ENCODE data around the gene TIMM22.
"Not testable (repeated sequence)": the region's sequence is repeated elsewhere in the genome, so short reads cannot be mapped to it uniquely, and the experiment has no call there.

TIMM22 gene

DNA sequence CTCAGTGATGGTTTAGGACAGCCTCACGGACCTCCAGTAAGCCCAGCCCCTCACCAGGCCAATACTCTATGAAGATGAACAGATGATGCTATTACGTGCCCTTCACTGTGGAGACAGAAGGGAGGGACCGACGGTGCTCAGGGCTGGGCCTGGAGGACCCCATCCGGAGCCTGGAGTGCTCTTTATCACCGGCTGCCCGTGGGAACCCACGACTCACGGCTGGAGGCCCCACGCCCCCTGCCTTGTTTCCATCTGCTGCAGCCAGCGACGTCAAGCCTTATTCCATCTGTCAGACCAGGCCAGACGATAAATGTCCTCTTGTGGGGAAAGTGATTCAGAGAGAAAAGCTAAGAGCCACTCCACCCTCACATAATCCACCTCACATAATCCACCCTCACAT is 4.0 kb upstream of the TIMM22 start:
- H3K4me1 ChIP-seq (ENCODE audit: control insufficient read depth, insufficient read depth, low read length) = peaks cover 3% of the 10 kb centered on the region
- H3K36me3 ChIP-seq (ENCODE audit: control insufficient read depth in 2 of 2, insufficient read depth in 1 of 2, low read length in 2 of 2) = no peaks in the 10 kb centered on the region
- no peak overlapping the region for H3K27ac ChIP-seq (ENCODE audit: extremely low read depth, low read depth, low read length)
- no peak overlapping the region for H3K4me3 ChIP-seq (ENCODE audit: low read depth, low read length)
- TF ChIP-seq ZIC2 (tag by site-specific recombination; IDR thresholded peaks at IDR 0.05) = peak; percentile 52
- TF ChIP-seq, protein P1, sequence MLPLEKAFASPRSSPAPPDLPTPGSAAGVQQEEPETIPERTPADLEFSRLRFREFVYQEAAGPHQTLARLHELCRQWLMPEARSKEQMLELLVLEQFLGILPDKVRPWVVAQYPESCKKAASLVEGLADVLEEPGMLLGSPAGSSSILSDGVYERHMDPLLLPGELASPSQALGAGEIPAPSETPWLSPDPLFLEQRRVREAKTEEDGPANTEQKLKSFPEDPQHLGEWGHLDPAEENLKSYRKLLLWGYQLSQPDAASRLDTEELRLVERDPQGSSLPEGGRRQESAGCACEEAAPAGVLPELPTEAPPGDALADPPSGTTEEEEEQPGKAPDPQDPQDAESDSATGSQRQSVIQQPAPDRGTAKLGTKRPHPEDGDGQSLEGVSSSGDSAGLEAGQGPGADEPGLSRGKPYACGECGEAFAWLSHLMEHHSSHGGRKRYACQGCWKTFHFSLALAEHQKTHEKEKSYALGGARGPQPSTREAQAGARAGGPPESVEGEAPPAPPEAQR (tag by site-specific recombination; IDR thresholded peaks at IDR 0.05) = no peak
- POLR2A ChIA-PET = interaction anchor here (1.2 kb wide), 1 partner anchor 211 kb away, joined by 3 read pairs; the partner anchor contains the start of genes GLOD4 and MRM3
- H3K9me3 ChIP-seq (ENCODE audit: control insufficient read depth, insufficient read depth, low read depth, low read length) = no peaks in the 10 kb centered on the region
- CTCF ChIA-PET = interaction anchor here (2.2 kb wide), 1 partner anchor 12 kb away, joined by 8 read pairs; no protein-coding TSS in a partner anchor

DNA sequence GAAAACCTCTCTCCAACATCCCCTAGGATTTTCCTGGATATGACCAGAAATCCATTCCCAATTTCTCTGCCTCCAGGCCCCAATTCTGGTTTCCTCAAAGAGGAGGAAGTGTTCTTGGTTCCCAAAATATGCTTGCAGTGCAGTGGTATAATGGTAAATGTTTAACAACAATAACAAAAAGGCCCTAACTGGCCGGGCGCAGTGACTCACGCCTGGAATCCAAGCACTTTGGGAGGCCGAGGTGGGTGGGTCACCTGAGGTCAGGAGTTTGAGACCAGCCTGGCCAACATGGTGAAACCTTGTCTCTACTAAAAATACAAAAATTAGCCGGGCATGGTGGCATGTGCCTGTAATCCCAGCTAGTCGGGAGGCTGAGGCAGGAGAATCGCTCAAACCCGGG is 1.6 kb upstream of the TIMM22 start:
- POLR2A ChIA-PET; H3K27ac ChIP-seq (ENCODE audit: extremely low read depth, low read depth, low read length); H3K4me3 ChIP-seq (ENCODE audit: low read depth, low read length); H3K9me3 ChIP-seq (ENCODE audit: control insufficient read depth, insufficient read depth, low read depth, low read length): not testable (repeated sequence)
- 0 out of 2 replicates have a peak, but pooled peaks have one; percentile 0 for TF ChIP-seq ZNF585B (tag by site-specific recombination; IDR thresholded peaks at IDR 0.05)
- H3K4me1 ChIP-seq (ENCODE audit: control insufficient read depth, insufficient read depth, low read length) = peaks cover 10% of the 10 kb centered on the region
- CTCF ChIA-PET = interaction anchor here (0.6 to 3.3 kb wide), 9 partner anchors 15 to 687 kb away, joined by 3 to 24 read pairs (median 9); partner anchors contain the start of gene NXN
- peaks cover 10 to 20% of the 10 kb centered on the region in 2 experiments for H3K36me3 ChIP-seq (ENCODE audit: control insufficient read depth in 2 of 2, insufficient read depth in 1 of 2, low read length in 2 of 2)

DNA sequence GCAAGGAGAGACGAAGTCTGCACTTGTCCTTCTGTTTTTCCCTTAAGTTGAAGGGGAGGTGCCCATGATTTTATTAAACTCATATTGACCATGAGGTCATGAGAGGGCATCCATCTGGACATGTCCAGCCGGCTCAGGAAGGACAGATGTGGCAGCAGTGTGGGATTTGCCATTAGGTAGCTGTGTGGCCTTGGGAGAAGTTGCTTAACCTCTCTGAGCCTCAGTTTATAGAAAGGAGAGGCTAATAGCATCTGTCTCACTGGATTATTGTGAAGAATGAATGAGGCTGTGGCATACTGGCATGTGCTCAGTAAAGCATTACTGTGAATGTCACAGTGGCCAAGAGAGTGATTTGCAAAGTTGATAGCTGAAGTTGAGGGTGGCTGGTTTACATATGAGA is 1.2 kb downstream of the TIMM22 start:
- Histone ChIP-seq H3K4me1 (ENCODE audit: control insufficient read depth, insufficient read depth, low read length) (peaks cover 15% of the 10 kb centered on the region), H3K9me3 (ENCODE audit: control insufficient read depth, insufficient read depth, low read depth, low read length) (no peaks in the 10 kb centered on the region), H3K4me3 (ENCODE audit: low read depth, low read length) (peak overlapping the region; percentile 67), H3K27ac (ENCODE audit: extremely low read depth, low read depth, low read length) (no peak overlapping the region; the same call in 1 of the 2 replicates), H3K36me3 (ENCODE audit: control insufficient read depth in 2 of 2, insufficient read depth in 1 of 2, low read length in 2 of 2) (peaks cover 18 to 48% of the 10 kb centered on the region in 2 experiments)
- ChIA-PET CTCF (interaction anchor here (0.5 to 3.3 kb wide), 8 partner anchors 17 to 587 kb away, joined by 3 to 16 read pairs (median 5); no protein-coding TSS in a partner anchor), POLR2A (interaction anchor here (1.3 kb wide), 1 partner anchor 58 kb away, joined by 5 read pairs; no protein-coding TSS in a partner anchor)
- TF ChIP-seq, protein P2, sequence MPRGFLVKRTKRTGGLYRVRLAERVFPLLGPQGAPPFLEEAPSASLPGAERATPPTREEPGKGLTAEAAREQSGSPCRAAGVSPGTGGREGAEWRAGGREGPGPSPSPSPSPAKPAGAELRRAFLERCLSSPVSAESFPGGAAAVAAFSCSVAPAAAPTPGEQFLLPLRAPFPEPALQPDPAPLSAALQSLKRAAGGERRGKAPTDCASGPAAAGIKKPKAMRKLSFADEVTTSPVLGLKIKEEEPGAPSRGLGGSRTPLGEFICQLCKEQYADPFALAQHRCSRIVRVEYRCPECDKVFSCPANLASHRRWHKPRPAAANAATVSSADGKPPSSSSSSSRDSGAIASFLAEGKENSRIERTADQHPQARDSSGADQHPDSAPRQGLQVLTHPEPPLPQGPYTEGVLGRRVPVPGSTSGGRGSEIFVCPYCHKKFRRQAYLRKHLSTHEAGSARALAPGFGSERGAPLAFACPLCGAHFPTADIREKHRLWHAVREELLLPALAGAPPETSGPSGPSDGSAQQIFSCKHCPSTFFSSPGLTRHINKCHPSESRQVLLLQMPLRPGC (tag by site-specific recombination; IDR thresholded peaks at IDR 0.05) = no peak
- peak; percentile 89; the same call in 1 of the 2 replicates for TF ChIP-seq ZNF768 (tag by site-specific recombination; IDR thresholded peaks at IDR 0.05)
- TF ChIP-seq ZNF350 (tag by site-specific recombination; IDR thresholded peaks at IDR 0.05) = no peak
- no peak for TF ChIP-seq FEZF1 (tag by site-specific recombination; IDR thresholded peaks at IDR 0.05)
- TF ChIP-seq ZSCAN30 (tag by site-specific recombination; IDR thresholded peaks at IDR 0.05) = no peak
- no peak for TF ChIP-seq ZNF658 (tag by site-specific recombination; IDR thresholded peaks at IDR 0.05)
- TF ChIP-seq ZNF10 (tag by site-specific recombination; IDR thresholded peaks at IDR 0.05) = no peak

DNA sequence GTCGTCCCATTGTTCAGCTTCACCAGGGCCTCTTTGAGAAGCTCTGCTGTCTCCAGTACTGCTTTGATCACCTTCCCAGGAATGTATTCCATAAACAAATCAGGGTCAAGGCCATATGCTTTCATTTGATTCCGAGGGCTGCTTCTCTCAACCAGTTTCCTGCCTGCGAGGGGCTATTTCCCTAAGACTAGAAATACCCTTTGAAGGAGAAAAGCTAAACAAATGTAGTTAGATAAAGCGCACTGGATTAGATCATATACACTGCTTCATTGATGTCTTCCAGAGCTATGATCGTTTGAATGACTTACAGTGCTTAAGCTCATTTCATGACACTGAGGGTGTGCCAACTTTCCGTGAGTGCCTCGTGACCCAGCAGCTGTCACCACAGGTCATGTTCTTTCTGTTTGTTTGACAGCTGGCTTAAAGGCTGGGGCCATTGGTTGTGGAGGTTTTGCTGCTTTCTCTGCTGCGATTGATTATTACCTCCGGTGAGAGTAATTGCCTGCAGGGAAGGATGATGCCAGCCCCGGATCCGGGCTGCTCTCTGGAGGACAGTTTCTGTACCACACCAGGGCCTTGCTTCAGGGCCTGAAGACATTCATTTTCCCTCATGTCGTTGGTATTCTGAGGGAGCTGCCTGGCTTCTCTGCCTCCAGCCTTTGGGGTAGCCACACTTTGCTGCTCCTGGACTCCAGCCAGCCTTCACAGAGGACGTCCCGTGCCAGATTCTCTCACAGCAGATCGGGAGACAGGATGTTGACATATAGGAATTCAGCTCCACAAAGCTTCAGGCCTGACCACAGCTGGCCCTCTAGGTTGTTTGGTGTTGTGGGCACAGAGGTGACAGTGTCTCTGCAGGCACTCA is 3.9 kb downstream of the TIMM22 start:
- Histone ChIP-seq H3K36me3 (ENCODE audit: control insufficient read depth in 2 of 2, insufficient read depth in 1 of 2, low read length in 2 of 2) (peaks cover 18 to 75% of the 10 kb centered on the region in 2 experiments), H3K9me3 (ENCODE audit: control insufficient read depth, insufficient read depth, low read depth, low read length) (no peaks in the 10 kb centered on the region), H3K4me3 (ENCODE audit: low read depth, low read length) (no peak overlapping the region), H3K27ac (ENCODE audit: extremely low read depth, low read depth, low read length) (no peak overlapping the region), H3K4me1 (ENCODE audit: control insufficient read depth, insufficient read depth, low read length) (peaks cover 15% of the 10 kb centered on the region)
- CTCF ChIA-PET = interaction anchor here (0.6 to 4.8 kb wide), 8 partner anchors 20 to 629 kb away, joined by 3 to 48 read pairs (median 4); no protein-coding TSS in a partner anchor
- POLR2A ChIA-PET = interaction anchor here (0.6 to 1.0 kb wide), 6 partner anchors 20 to 802 kb away, joined by 3 to 5 read pairs (median 4); partner anchors contain the start of gene VPS53
- TF ChIP-seq SALL2 (tag by site-specific recombination; IDR thresholded peaks at IDR 0.05; ENCODE audit: borderline replicate concordance) (no peak), PRDM1 (tag by site-specific recombination; IDR thresholded peaks at IDR 0.05) (no peak), ZNF626 (tag by site-specific recombination; IDR thresholded peaks at IDR 0.05) (no peak), ZFP69B (tag by site-specific recombination; IDR thresholded peaks at IDR 0.05) (no peak), ZBTB7A (tag by site-specific recombination; IDR thresholded peaks at IDR 0.05; ENCODE audit: low read depth) (no peak), ZNF514 (tag by site-specific recombination; IDR thresholded peaks at IDR 0.05) (no peak), ZNF623 (tag by site-specific recombination; IDR thresholded peaks at IDR 0.05) (no peak), MEIS1 (CRISPR knock-in tag; IDR thresholded peaks at IDR 0.05; ENCODE audit: borderline replicate concordance) (no peak), YY1 (tag by site-specific recombination; IDR thresholded peaks at IDR 0.05) (no peak), ZNF335 (tag by site-specific recombination; conservative IDR thresholded peaks at IDR 0.05) (no peak), ZBTB1 (tag by site-specific recombination; IDR thresholded peaks at IDR 0.05) (no peak), ZNF10 (tag by site-specific recombination; IDR thresholded peaks at IDR 0.05) (no peak), ZNF785 (tag by site-specific recombination; IDR thresholded peaks at IDR 0.05) (no peak), ZNF223 (tag by site-specific recombination; IDR thresholded peaks at IDR 0.05) (no peak), SP2 (tag by site-specific recombination; IDR thresholded peaks at IDR 0.05) (no peak), WT1 (tag by site-specific recombination; IDR thresholded peaks at IDR 0.05) (no peak), KLF10 (tag by site-specific recombination; IDR thresholded peaks at IDR 0.05) (no peak)

Measured in HEK293 (cell line).